ENCODE measurements around the gene LARGE1. TPM values are rescaled to one million over a fixed set of nuclear protein-coding genes. Genes with fewer than 3 reads are reported as not detected.

LARGE1 gene
- total and polyA plus RNA-seq, 2 of the 4 experiments (the other 2 are of a cell fraction) = 6.2 to 12.4 TPM

DNA sequence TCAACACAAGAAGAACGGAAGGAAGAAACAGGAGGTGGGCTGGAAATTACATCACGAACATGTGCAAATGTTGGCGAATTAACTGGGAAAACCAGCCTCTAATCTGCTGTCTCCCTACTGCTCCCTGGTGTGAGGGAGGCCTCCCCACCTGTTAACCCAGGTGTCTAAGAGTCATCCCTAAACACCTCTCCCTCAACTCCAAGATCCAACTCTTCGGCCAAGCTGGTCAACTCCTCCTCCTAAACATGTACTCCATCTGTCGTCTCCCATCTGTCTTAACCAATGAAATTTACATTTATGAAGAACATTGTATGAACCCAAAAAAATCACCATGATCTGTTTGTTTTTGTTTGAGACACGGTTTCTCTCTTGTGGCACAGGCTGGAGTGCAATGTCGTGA lies 154.2 kb downstream of the LARGE1 start:
- Histone ChIP-seq H3K56ac (ENCODE audit: extremely low read depth, insufficient read depth, low read length) (no peak overlapping the region), H3K27ac (ENCODE audit: insufficient read depth, low read length) (no peak overlapping the region), H2BK120ac (ENCODE audit: low read depth, low read length) (no peak overlapping the region), H4K91ac (ENCODE audit: insufficient read depth, low read depth, low read length) (no peak overlapping the region), H3K23ac (ENCODE audit: low read depth, low read length) (no peak overlapping the region), H3K36me3 (ENCODE audit: control insufficient read depth, insufficient read depth, low read length) (no peaks in the 10 kb centered on the region), H3K4ac (ENCODE audit: low read depth, low read length) (no peak overlapping the region), H3K4me2 (ENCODE audit: low read depth, low read length) (no peak overlapping the region), H3K4me3 (ENCODE audit: insufficient read depth, low read depth, low read length) (no peak overlapping the region), H3K79me1 (ENCODE audit: low read depth in 1 of 2, low read length in 2 of 2) (peaks cover 3 to 14% of the 10 kb centered on the region in 2 experiments; a peak in 3 of 4 replicates), H2AK9ac (replicated peaks; ENCODE audit: low read depth, low read length, poor library complexity) (no peak overlapping the region), H3K9me3 (ENCODE audit: control insufficient read depth, insufficient read depth, low read length) (no peaks in the 10 kb centered on the region), H4K5ac (ENCODE audit: low read depth, low read length) (no peak overlapping the region), H2AFZ (replicated peaks; ENCODE audit: low read length, poor library complexity) (no peak overlapping the region), H4K8ac (ENCODE audit: low read depth in 2 of 2, low read length in 2 of 2) (no peak overlapping the region), H3K14ac (replicated peaks; ENCODE audit: low read depth, low read length) (no peak overlapping the region), H3K9ac (ENCODE audit: low read depth, low read length) (no peak overlapping the region), H2AK5ac (ENCODE audit: low read depth, low read length) (no peak overlapping the region), H3K18ac (ENCODE audit: low read depth, low read length) (no peak overlapping the region), H3K27me3 (ENCODE audit: control insufficient read depth, insufficient read depth, low read length) (no peaks in the 10 kb centered on the region), H3K4me1 (ENCODE audit: control insufficient read depth, insufficient read depth, low read length) (no peaks in the 10 kb centered on the region), H2BK20ac (ENCODE audit: low read depth, low read length) (no peak overlapping the region), H2BK5ac (ENCODE audit: low read depth, low read length, poor library complexity, severe bottlenecking) (no peak overlapping the region), H4K20me1 (ENCODE audit: insufficient read depth, low read length) (no peaks in the 10 kb centered on the region; the same call in 1 of the 2 replicates), H3K9me1 (ENCODE audit: insufficient read depth, low read length) (no peaks in the 10 kb centered on the region), H2BK15ac (ENCODE audit: low read depth, low read length) (no peak overlapping the region)
- ChIA-PET POLR2A (ENCODE audit: unreplicated experiment) (no interaction called here), CTCF (no interaction called here)
- no peak for TF ChIP-seq POLR2A (IDR thresholded peaks at IDR 0.05; ENCODE audit: low read depth, low read length)
- TF ChIP-seq RAD21 (IDR thresholded peaks at IDR 0.05; ENCODE audit: low read length) = no peak
- TF ChIP-seq NFE2L2 (IDR thresholded peaks at IDR 0.05; ENCODE audit: low read depth, low read length) = no peak
- TF ChIP-seq MXI1 (IDR thresholded peaks at IDR 0.05; ENCODE audit: borderline replicate concordance, low read depth, low read length) = no peak
- TF ChIP-seq, protein P1, sequence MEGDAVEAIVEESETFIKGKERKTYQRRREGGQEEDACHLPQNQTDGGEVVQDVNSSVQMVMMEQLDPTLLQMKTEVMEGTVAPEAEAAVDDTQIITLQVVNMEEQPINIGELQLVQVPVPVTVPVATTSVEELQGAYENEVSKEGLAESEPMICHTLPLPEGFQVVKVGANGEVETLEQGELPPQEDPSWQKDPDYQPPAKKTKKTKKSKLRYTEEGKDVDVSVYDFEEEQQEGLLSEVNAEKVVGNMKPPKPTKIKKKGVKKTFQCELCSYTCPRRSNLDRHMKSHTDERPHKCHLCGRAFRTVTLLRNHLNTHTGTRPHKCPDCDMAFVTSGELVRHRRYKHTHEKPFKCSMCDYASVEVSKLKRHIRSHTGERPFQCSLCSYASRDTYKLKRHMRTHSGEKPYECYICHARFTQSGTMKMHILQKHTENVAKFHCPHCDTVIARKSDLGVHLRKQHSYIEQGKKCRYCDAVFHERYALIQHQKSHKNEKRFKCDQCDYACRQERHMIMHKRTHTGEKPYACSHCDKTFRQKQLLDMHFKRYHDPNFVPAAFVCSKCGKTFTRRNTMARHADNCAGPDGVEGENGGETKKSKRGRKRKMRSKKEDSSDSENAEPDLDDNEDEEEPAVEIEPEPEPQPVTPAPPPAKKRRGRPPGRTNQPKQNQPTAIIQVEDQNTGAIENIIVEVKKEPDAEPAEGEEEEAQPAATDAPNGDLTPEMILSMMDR (conservative IDR thresholded peaks at IDR 0.05; ENCODE audit: low read depth, low read length) = no peak
- TF ChIP-seq RFX5 (IDR thresholded peaks at IDR 0.05; ENCODE audit: low read depth, low read length) = no peak
- TF ChIP-seq, protein P2, sequence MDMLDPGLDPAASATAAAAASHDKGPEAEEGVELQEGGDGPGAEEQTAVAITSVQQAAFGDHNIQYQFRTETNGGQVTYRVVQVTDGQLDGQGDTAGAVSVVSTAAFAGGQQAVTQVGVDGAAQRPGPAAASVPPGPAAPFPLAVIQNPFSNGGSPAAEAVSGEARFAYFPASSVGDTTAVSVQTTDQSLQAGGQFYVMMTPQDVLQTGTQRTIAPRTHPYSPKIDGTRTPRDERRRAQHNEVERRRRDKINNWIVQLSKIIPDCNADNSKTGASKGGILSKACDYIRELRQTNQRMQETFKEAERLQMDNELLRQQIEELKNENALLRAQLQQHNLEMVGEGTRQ (IDR thresholded peaks at IDR 0.05; ENCODE audit: low read depth, low read length) = no peak
- TF ChIP-seq, protein P3, sequence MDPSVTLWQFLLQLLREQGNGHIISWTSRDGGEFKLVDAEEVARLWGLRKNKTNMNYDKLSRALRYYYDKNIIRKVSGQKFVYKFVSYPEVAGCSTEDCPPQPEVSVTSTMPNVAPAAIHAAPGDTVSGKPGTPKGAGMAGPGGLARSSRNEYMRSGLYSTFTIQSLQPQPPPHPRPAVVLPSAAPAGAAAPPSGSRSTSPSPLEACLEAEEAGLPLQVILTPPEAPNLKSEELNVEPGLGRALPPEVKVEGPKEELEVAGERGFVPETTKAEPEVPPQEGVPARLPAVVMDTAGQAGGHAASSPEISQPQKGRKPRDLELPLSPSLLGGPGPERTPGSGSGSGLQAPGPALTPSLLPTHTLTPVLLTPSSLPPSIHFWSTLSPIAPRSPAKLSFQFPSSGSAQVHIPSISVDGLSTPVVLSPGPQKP (IDR thresholded peaks at IDR 0.05; ENCODE audit: borderline replicate concordance, low read depth, low read length) = no peak
- TF ChIP-seq MAZ (IDR thresholded peaks at IDR 0.05; ENCODE audit: borderline replicate concordance, low read depth, low read length) = no peak
- TF ChIP-seq MAFK (IDR thresholded peaks at IDR 0.05; ENCODE audit: low read depth, low read length) = no peak
- TF ChIP-seq RCOR1 (IDR thresholded peaks at IDR 0.05; ENCODE audit: insufficient replicate concordance, low read length) = no peak
- TF ChIP-seq SMC3 (IDR thresholded peaks at IDR 0.05; ENCODE audit: low read depth, low read length) = no peak
- TF ChIP-seq FOS (IDR thresholded peaks at IDR 0.05; ENCODE audit: low read depth, low read length) = no peak
- no peak for TF ChIP-seq BHLHE40 (IDR thresholded peaks at IDR 0.05; ENCODE audit: low read depth, low read length)
- no peak for TF ChIP-seq CEBPB (IDR thresholded peaks at IDR 0.05; ENCODE audit: low read depth, low read length)
- no peak for TF ChIP-seq CHD1 (IDR thresholded peaks at IDR 0.05; ENCODE audit: low read depth, low read length)
- BruUV-seq (replicated peaks) = no TSS peak
- dilution Hi-C loops (cut with HindIII; ENCODE audit: low sequenced_read_pairs, unreplicated experiment) = no loop called here
- in situ Hi-C loops (cut with MboI; ENCODE audit: low sequenced_read_pairs) = no loop called here
- no peak for ATAC-seq (ENCODE audit: low read depth)
- intact Hi-C loops (cut with micrococcal nuclease) = no loop called here
- no CpG with 5 or more reads among the region's 7 CpGs for WGBS, 2 experiments (ENCODE audit: extremely low coverage in 2 of 2, insufficient read length in 1 of 2)
- DNase-seq = no peak

All from IMR-90 (cell line).